ENCODE data around the gene MPRIP. TPM values are rescaled to one million over a fixed set of nuclear protein-coding genes. Genes with fewer than 3 reads are reported as not detected.
"Not testable (repeated sequence)": the region's sequence is repeated elsewhere in the genome, so short reads cannot be mapped to it uniquely, and the experiment has no call there.

The MPRIP gene
- total and polyA plus RNA-seq, 4 donors, result 121 to 342 (median 175) TPM

- no peak overlapping the region for H3K27ac ChIP-seq (ENCODE audit: low read depth in 1 of 2, low read length in 1 of 2)
Measured at GRCh38 chr17:17183744-17184143, 141.5 kb downstream of the MPRIP start.

GRCh38 chr17:17184985-17185757 is 142.9 kb downstream of the MPRIP start:
- H3K36me3 ChIP-seq (ENCODE audit: control insufficient read depth in 4 of 4, insufficient read depth in 4 of 4, low read length in 4 of 4), result peaks cover 17 to 41% (median 35%) of the 10 kb centered on the region in 4 donors
- 41 to 55% methylated on average over 13 of the region's 13 CpGs for WGBS, 2 donors

More at GRCh38 chr17:17183744-17184143, 141.5 kb downstream of the MPRIP start:
- DNase-seq, result no peak
- TF ChIP-seq, protein P1, sequence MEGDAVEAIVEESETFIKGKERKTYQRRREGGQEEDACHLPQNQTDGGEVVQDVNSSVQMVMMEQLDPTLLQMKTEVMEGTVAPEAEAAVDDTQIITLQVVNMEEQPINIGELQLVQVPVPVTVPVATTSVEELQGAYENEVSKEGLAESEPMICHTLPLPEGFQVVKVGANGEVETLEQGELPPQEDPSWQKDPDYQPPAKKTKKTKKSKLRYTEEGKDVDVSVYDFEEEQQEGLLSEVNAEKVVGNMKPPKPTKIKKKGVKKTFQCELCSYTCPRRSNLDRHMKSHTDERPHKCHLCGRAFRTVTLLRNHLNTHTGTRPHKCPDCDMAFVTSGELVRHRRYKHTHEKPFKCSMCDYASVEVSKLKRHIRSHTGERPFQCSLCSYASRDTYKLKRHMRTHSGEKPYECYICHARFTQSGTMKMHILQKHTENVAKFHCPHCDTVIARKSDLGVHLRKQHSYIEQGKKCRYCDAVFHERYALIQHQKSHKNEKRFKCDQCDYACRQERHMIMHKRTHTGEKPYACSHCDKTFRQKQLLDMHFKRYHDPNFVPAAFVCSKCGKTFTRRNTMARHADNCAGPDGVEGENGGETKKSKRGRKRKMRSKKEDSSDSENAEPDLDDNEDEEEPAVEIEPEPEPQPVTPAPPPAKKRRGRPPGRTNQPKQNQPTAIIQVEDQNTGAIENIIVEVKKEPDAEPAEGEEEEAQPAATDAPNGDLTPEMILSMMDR (IDR thresholded peaks at IDR 0.05; ENCODE audit: control extremely low read depth, extremely low read depth), result no peak
- peaks cover 0 to 10% (median 9%) of the 10 kb centered on the region in 5 donors for H3K4me1 ChIP-seq (ENCODE audit: control insufficient read depth in 5 of 5, insufficient read depth in 5 of 5, low read length in 5 of 5)
- peaks cover 17 to 43% (median 40%) of the 10 kb centered on the region in 4 donors for H3K36me3 ChIP-seq (ENCODE audit: control insufficient read depth in 4 of 4, insufficient read depth in 4 of 4, low read length in 4 of 4)
- ATAC-seq (ENCODE audit: insufficient read depth, low FRiP score), result no peak
- no peaks in the 10 kb centered on the region for H3K9me3 ChIP-seq (ENCODE audit: control insufficient read depth in 4 of 4, insufficient read depth in 3 of 4, low read length in 3 of 4)
- no peaks in the 10 kb centered on the region for H3K27me3 ChIP-seq (ENCODE audit: control insufficient read depth in 3 of 3, insufficient read depth in 3 of 3, low read length in 2 of 3)
- WGBS, 2 donors, result 80 to 86% methylated on average over 4 of the region's 4 CpGs
- H3K9ac ChIP-seq (ENCODE audit: insufficient read depth in 1 of 2, low read length in 2 of 2), result no peak overlapping the region
- no peak overlapping the region for H3K4me3 ChIP-seq

GRCh38 chr17:17186051-17186450 is 143.8 kb downstream of the MPRIP start:
- Histone ChIP-seq H3K9ac (ENCODE audit: insufficient read depth in 1 of 2, low read length in 2 of 2) (no peak overlapping the region), H3K4me1 (ENCODE audit: control insufficient read depth in 5 of 5, insufficient read depth in 5 of 5, low read length in 5 of 5) (peaks cover 3 to 14% (median 9%) of the 10 kb centered on the region in 5 donors), H3K36me3 (ENCODE audit: control insufficient read depth in 4 of 4, insufficient read depth in 4 of 4, low read length in 4 of 4) (peaks cover 17 to 38% (median 28%) of the 10 kb centered on the region in 4 donors), H3K4me3 (no peak overlapping the region), H3K27me3 (ENCODE audit: control insufficient read depth in 3 of 3, insufficient read depth in 3 of 3, low read length in 2 of 3) (no peaks in the 10 kb centered on the region), H3K27ac (ENCODE audit: low read depth in 1 of 2, low read length in 1 of 2) (peak overlapping the region in 1 of 2 donors; percentile 52), H3K9me3 (ENCODE audit: control insufficient read depth in 4 of 4, insufficient read depth in 3 of 4, low read length in 3 of 4) (no peaks in the 10 kb centered on the region)
- TF ChIP-seq, protein P1 (IDR thresholded peaks at IDR 0.05; ENCODE audit: control extremely low read depth, extremely low read depth), result no peak
- ATAC-seq (ENCODE audit: insufficient read depth, low FRiP score) (no peak), DNase-seq (peak; percentile 48 to 81 (median 66))
- 48 to 66% methylated on average over 3 of the region's 3 CpGs for WGBS, 2 donors

More at GRCh38 chr17:17184985-17185757, 142.9 kb downstream of the MPRIP start:
- ATAC-seq (ENCODE audit: insufficient read depth, low FRiP score); H3K9ac ChIP-seq (ENCODE audit: insufficient read depth in 1 of 2, low read length in 2 of 2); H3K27me3 ChIP-seq (ENCODE audit: control insufficient read depth in 3 of 3, insufficient read depth in 3 of 3, low read length in 2 of 3); H3K9me3 ChIP-seq (ENCODE audit: control insufficient read depth in 4 of 4, insufficient read depth in 3 of 4, low read length in 3 of 4); H3K4me3 ChIP-seq; DNase-seq: not testable (repeated sequence)
- peak overlapping the region in 1 of 2 donors; percentile 32 for H3K27ac ChIP-seq (ENCODE audit: low read depth in 1 of 2, low read length in 1 of 2)
- H3K4me1 ChIP-seq (ENCODE audit: control insufficient read depth in 5 of 5, insufficient read depth in 5 of 5, low read length in 5 of 5), result peaks cover 3 to 13% (median 9%) of the 10 kb centered on the region in 5 donors

All from lung (tissue), 12 donors.